ENCODE data around the gene TRIO. TPM values are rescaled to one million over a fixed set of nuclear protein-coding genes. Genes with fewer than 3 reads are reported as not detected.

Gene TRIO
- total and polyA plus RNA-seq, 8 donors = 84.4 to 151 (median 93.7) TPM

DNA sequence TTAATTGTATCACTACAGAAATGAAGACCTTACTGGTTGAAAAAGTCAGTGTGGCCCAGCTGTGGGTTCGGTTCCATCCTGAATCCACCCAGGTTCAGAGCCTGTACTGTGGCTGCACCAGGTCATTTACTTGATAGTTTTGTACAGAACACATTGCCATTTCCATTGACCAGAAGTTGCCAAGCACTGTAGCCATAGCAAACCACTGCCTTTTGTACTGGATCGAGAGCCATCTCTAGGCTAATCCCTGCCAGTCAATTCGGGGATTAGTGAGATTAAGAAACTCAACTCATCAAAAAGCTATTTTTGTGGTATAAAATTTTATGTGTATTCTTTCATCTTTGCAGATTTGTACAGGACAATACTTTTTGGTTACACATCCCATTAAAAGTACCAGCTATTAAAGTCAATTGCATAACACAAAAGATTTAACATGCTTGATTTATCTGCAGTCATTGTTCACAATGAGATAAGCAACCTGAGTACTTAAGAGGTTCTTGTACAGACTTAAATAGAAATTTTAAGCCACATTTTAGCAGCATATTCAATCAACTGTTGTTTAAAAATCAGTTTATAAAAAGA, 329.9 kb downstream of the TRIO start:
- no peak overlapping the region for H3K27ac ChIP-seq
- H3K9me3 ChIP-seq = no peaks in the 10 kb centered on the region
- DNase-seq = no peak
- no peaks in the 10 kb centered on the region for H3K27me3 ChIP-seq
- H3K4me1 ChIP-seq = no peaks in the 10 kb centered on the region
- no peak overlapping the region for H3K4me3 ChIP-seq
- intact Hi-C loops (cut with DNase I) = no loop called here
- no peak for ATAC-seq
- TF ChIP-seq, protein P1, sequence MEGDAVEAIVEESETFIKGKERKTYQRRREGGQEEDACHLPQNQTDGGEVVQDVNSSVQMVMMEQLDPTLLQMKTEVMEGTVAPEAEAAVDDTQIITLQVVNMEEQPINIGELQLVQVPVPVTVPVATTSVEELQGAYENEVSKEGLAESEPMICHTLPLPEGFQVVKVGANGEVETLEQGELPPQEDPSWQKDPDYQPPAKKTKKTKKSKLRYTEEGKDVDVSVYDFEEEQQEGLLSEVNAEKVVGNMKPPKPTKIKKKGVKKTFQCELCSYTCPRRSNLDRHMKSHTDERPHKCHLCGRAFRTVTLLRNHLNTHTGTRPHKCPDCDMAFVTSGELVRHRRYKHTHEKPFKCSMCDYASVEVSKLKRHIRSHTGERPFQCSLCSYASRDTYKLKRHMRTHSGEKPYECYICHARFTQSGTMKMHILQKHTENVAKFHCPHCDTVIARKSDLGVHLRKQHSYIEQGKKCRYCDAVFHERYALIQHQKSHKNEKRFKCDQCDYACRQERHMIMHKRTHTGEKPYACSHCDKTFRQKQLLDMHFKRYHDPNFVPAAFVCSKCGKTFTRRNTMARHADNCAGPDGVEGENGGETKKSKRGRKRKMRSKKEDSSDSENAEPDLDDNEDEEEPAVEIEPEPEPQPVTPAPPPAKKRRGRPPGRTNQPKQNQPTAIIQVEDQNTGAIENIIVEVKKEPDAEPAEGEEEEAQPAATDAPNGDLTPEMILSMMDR (IDR thresholded peaks at IDR 0.05) = no peak
- peaks cover 8 to 89% of the 10 kb centered on the region in 2 donors for H3K36me3 ChIP-seq

GRCh38 chr5:14475045-14475444, 331.9 kb downstream of the TRIO start:
- H3K9me3 ChIP-seq = no peaks in the 10 kb centered on the region
- intact Hi-C loops (cut with DNase I) = no loop called here
- no peak overlapping the region for H3K27ac ChIP-seq
- H3K4me1 ChIP-seq = no peaks in the 10 kb centered on the region
- peak; percentile 19 for ATAC-seq
- no peak overlapping the region for H3K4me3 ChIP-seq
- peaks cover 8 to 91% of the 10 kb centered on the region in 2 donors for H3K36me3 ChIP-seq
- TF ChIP-seq, protein P1 (IDR thresholded peaks at IDR 0.05) = no peak
- no peaks in the 10 kb centered on the region for H3K27me3 ChIP-seq
- DNase-seq = no peak

- ATAC-seq = no peak
- intact Hi-C loops (cut with DNase I) = no loop called here
- no peaks in the 10 kb centered on the region for H3K27me3 ChIP-seq
- H3K9me3 ChIP-seq = no peaks in the 10 kb centered on the region
- TF ChIP-seq, protein P1 (IDR thresholded peaks at IDR 0.05) = no peak
- H3K36me3 ChIP-seq = peaks cover 8 to 88% of the 10 kb centered on the region in 2 donors
- no peaks in the 10 kb centered on the region for H3K4me1 ChIP-seq
- no peak overlapping the region for H3K27ac ChIP-seq
- no peak for DNase-seq
- H3K4me3 ChIP-seq = no peak overlapping the region
Observed at GRCh38 chr5:14476786-14477435, 333.8 kb downstream of the TRIO start.

DNA sequence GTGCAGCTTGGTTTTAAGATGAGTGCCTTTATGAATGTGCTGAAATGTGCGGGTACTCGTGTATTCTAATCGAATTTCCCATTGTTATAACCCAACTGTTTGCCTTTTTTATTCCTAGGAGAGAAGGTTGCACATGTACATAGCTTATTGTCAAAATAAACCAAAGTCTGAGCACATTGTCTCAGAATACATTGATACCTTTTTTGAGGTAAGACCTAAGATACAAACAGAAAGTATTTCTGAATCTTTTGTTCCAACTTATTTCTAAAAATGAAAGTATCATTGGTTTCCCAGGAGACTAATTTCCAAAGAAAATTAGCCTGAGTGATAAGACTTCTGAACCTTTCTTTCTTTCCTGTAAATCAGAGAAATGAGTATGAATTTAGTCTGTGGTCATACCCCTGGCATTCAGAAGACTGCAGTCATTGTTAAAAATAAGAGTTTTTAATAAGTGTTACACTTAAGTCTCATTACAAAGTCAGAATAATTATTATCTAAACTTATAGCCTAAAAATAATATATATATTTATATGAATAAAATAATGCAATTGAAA, 336.1 kb downstream of the TRIO start:
- intact Hi-C loops (cut with DNase I) = no loop called here
- DNase-seq = no peak
- no peaks in the 10 kb centered on the region for H3K4me1 ChIP-seq
- no peak overlapping the region for H3K4me3 ChIP-seq
- TF ChIP-seq, protein P1 (IDR thresholded peaks at IDR 0.05) = no peak
- no peak for ATAC-seq
- no peaks in the 10 kb centered on the region for H3K27me3 ChIP-seq
- no peaks in the 10 kb centered on the region for H3K9me3 ChIP-seq
- no peak overlapping the region for H3K27ac ChIP-seq
- H3K36me3 ChIP-seq = peaks cover 8 to 90% of the 10 kb centered on the region in 2 donors

GRCh38 chr5:14481349-14481748, 338.2 kb downstream of the TRIO start:
- H3K27ac ChIP-seq = no peak overlapping the region
- ATAC-seq (peak; percentile 34), DNase-seq (no peak)
- intact Hi-C loops (cut with DNase I) = no loop called here
- H3K27me3 ChIP-seq = no peaks in the 10 kb centered on the region
- no peak overlapping the region for H3K4me3 ChIP-seq
- H3K36me3 ChIP-seq = peaks cover 0 to 83% of the 10 kb centered on the region in 2 donors
- no peaks in the 10 kb centered on the region for H3K9me3 ChIP-seq
- no peaks in the 10 kb centered on the region for H3K4me1 ChIP-seq
- TF ChIP-seq, protein P1 (IDR thresholded peaks at IDR 0.05) = no peak

Measured in left lung (tissue), 10 donors.